ENCODE data around the gene RNF133. TPM values are rescaled to one million over a fixed set of nuclear protein-coding genes. Genes with fewer than 3 reads are reported as not detected.

The RNF133 gene
- total RNA-seq, 6 experiments from 2014 or later, result not detected

DNA sequence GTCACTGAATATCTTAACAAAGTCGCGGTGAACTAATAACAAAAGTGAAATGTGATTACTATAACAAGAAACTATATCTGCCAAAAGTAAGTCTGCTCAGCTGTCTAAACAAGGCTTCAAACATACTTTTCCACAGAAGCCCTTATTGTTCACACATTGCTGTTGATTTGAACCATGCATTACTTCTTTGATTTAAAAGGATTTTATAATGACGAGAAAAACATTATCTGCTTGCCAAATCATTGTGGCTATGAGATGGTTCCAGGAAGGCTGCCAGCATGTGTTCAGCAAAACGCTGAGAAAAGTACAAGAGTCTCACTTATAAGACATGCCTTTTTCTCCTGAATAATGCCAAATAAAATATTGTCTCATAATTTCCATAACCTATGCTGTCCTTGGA lies 24.4 kb downstream of the RNF133 start:
- Mint-ChIP-seq H3K36me3 (ENCODE audit: low read depth) (no peaks in the 10 kb centered on the region), H3K9me3 (peaks cover 47% of the 10 kb centered on the region), H3K4me3 (no peak overlapping the region), H3K27me3 (ENCODE audit: insufficient read depth) (no peaks in the 10 kb centered on the region), H3K27ac (no peak overlapping the region), H3K4me1 (ENCODE audit: low read depth) (no peaks in the 10 kb centered on the region)
- DNase-seq, result no peak
- TF ChIP-seq CTCF (IDR thresholded peaks at IDR 0.05), result no peak

DNA sequence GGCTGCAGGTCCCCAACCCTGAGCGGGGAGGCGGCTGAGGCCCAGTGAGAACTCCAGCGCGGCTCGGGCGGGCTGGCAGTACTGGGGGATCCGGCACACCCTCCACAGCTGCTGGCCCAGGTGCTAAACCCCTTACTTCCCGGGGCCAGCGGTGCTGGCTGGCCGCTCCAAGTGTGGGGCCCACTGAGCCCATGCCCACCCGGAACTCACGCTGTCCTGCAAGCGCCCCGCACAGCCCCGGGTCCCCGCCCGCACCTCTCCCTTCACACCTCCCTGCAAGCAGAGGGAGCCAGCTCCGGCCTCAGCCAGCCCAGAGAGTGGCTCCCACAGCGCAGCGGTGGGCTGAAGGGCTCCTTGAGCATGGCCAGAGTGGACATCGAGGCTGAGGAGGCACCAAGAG lies 25.0 kb downstream of the RNF133 start:
- H3K4me1 Mint-ChIP-seq (ENCODE audit: low read depth), result no peaks in the 10 kb centered on the region
- H3K4me3 Mint-ChIP-seq, result no peak overlapping the region
- TF ChIP-seq CTCF (IDR thresholded peaks at IDR 0.05), result no peak
- no peak overlapping the region for H3K27ac Mint-ChIP-seq
- DNase-seq, result no peak
- peaks cover 43% of the 10 kb centered on the region for H3K9me3 Mint-ChIP-seq
- no peaks in the 10 kb centered on the region for H3K36me3 Mint-ChIP-seq (ENCODE audit: low read depth)
- H3K27me3 Mint-ChIP-seq (ENCODE audit: insufficient read depth), result no peaks in the 10 kb centered on the region

GRCh38 chr7:122672536-122672935 lies 26.4 kb downstream of the RNF133 start:
- DNase-seq, result no peak
- Mint-ChIP-seq H3K4me3 (no peak overlapping the region), H3K4me1 (ENCODE audit: low read depth) (no peaks in the 10 kb centered on the region), H3K9me3 (peaks cover 51% of the 10 kb centered on the region), H3K36me3 (ENCODE audit: low read depth) (no peaks in the 10 kb centered on the region), H3K27me3 (ENCODE audit: insufficient read depth) (no peaks in the 10 kb centered on the region), H3K27ac (no peak overlapping the region)
- no peak for TF ChIP-seq CTCF (IDR thresholded peaks at IDR 0.05)

- Mint-ChIP-seq H3K27ac (no peak overlapping the region), H3K9me3 (peaks cover 52% of the 10 kb centered on the region), H3K4me3 (no peak overlapping the region), H3K4me1 (ENCODE audit: low read depth) (no peaks in the 10 kb centered on the region), H3K27me3 (ENCODE audit: insufficient read depth) (no peaks in the 10 kb centered on the region), H3K36me3 (ENCODE audit: low read depth) (no peaks in the 10 kb centered on the region)
- no peak for DNase-seq
- no peak for TF ChIP-seq CTCF (IDR thresholded peaks at IDR 0.05)
These were observed 35.2 kb downstream of the RNF133 start for GRCh38 chr7:122663733-122664132.

DNA sequence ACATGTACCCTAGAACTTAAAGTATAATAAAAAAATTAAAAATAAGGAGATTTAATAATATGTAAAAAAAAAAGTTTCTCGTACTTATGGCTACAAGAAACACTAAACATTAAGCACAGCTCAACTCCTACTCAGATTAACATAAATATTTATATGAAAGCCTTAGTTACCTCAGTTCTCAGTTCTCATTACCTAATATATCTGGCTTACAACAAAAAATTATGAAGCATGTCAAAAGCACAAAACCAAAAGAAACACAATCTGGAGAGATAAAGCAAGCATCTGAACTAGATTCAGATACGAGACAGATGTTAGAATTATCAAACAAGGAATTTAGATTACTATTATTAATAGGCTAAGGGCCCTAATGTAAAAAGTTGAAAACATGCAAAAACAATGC lies 40.1 kb downstream of the RNF133 start:
- H3K4me1 Mint-ChIP-seq (ENCODE audit: low read depth), result no peaks in the 10 kb centered on the region
- TF ChIP-seq CTCF (IDR thresholded peaks at IDR 0.05), result no peak
- no peak overlapping the region for H3K27ac Mint-ChIP-seq
- no peak for DNase-seq
- no peaks in the 10 kb centered on the region for H3K27me3 Mint-ChIP-seq (ENCODE audit: insufficient read depth)
- H3K9me3 Mint-ChIP-seq, result peaks cover 47% of the 10 kb centered on the region
- no peak overlapping the region for H3K4me3 Mint-ChIP-seq
- no peaks in the 10 kb centered on the region for H3K36me3 Mint-ChIP-seq (ENCODE audit: low read depth)

DNA sequence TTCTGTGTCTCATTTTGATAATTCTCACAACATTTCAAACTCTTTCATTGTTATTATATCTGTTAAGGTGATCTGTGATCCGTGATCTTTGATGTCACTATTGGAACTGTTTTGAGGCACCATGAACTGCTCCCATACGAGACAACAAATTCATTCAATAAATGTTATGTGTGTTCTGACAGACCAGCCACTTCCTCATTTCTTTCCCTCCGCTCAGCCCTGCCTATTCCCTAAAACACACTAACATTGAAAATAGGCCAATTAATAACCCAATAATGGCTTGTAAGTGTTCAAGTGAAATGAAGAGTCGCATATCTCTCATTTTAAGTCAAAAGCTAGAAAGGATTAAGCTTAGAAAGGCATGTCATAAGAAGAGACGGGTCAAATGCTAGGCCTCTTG lies 45.2 kb downstream of the RNF133 start:
- Mint-ChIP-seq H3K36me3 (ENCODE audit: low read depth) (no peaks in the 10 kb centered on the region), H3K9me3 (peaks cover 31% of the 10 kb centered on the region), H3K27me3 (ENCODE audit: insufficient read depth) (no peaks in the 10 kb centered on the region), H3K4me1 (ENCODE audit: low read depth) (no peaks in the 10 kb centered on the region), H3K27ac (no peak overlapping the region), H3K4me3 (no peak overlapping the region)
- TF ChIP-seq CTCF (IDR thresholded peaks at IDR 0.05), result no peak
- no peak for DNase-seq

All from HFFc6 (cell line).